ENCODE data around the gene CGAS.

DNA sequence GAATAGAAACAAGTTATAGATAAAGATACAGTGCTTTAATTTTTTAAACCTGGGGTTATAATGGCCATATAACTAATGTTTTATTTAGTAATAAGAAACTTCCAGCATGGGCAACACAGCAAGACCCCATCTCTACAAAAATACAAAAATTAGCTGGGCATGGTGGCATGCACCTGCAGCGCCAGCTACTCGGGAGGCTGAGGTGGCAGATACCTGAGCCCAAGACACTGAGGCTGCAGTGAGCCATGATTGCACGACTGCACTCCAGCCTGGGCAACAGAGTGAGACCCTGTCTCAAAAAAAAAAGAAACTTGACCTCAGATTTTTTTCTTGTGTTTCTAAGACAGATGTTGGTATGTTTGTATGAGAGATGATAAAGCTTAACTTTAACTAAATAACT is 45.8 kb upstream of the CGAS start:
- TF ChIP-seq, protein P1, sequence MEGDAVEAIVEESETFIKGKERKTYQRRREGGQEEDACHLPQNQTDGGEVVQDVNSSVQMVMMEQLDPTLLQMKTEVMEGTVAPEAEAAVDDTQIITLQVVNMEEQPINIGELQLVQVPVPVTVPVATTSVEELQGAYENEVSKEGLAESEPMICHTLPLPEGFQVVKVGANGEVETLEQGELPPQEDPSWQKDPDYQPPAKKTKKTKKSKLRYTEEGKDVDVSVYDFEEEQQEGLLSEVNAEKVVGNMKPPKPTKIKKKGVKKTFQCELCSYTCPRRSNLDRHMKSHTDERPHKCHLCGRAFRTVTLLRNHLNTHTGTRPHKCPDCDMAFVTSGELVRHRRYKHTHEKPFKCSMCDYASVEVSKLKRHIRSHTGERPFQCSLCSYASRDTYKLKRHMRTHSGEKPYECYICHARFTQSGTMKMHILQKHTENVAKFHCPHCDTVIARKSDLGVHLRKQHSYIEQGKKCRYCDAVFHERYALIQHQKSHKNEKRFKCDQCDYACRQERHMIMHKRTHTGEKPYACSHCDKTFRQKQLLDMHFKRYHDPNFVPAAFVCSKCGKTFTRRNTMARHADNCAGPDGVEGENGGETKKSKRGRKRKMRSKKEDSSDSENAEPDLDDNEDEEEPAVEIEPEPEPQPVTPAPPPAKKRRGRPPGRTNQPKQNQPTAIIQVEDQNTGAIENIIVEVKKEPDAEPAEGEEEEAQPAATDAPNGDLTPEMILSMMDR (conservative IDR thresholded peaks at IDR 0.05) = no peak
- no peak for TF ChIP-seq EZH2 (IDR thresholded peaks at IDR 0.05; ENCODE audit: low read depth)

Measured in PC-9 (cell line).